SK-N-SH treated with all-trans-retinoic acid at 6 μM for 48 hours (cell line): ENCODE measurements around the gene STRADB.

Experiments used
- GLIS3 ChIP-seq: fragments of 250-450 bp; sonication (Bioruptor Pico); IDR thresholded peaks from 2 replicates; pipeline ENCODE4 v1.5.0; 2020; ENCODE audit warnings: mild to moderate bottlenecking, moderate library complexity
- PPARA ChIP-seq: fragments of 250-450 bp; sonication (Bioruptor Pico); IDR thresholded peaks from 2 replicates; pipeline ENCODE4 v1.5.0; 2020; ENCODE audit warnings: mild to moderate bottlenecking, borderline replicate concordance
- RARB ChIP-seq: fragments of 250-450 bp; sonication (Bioruptor Pico); IDR thresholded peaks from 2 replicates; pipeline ENCODE4 v1.8.0; 2021; ENCODE audit warnings: mild to moderate bottlenecking, moderate library complexity
- TF ChIP-seq, protein P1 (sequence below): fragments of 250-450 bp; sonication (Bioruptor Pico); IDR thresholded peaks from 2 replicates; pipeline ENCODE4 v1.8.0; 2020; ENCODE audit warnings: mild to moderate bottlenecking, moderate library complexity, borderline replicate concordance

DNA sequence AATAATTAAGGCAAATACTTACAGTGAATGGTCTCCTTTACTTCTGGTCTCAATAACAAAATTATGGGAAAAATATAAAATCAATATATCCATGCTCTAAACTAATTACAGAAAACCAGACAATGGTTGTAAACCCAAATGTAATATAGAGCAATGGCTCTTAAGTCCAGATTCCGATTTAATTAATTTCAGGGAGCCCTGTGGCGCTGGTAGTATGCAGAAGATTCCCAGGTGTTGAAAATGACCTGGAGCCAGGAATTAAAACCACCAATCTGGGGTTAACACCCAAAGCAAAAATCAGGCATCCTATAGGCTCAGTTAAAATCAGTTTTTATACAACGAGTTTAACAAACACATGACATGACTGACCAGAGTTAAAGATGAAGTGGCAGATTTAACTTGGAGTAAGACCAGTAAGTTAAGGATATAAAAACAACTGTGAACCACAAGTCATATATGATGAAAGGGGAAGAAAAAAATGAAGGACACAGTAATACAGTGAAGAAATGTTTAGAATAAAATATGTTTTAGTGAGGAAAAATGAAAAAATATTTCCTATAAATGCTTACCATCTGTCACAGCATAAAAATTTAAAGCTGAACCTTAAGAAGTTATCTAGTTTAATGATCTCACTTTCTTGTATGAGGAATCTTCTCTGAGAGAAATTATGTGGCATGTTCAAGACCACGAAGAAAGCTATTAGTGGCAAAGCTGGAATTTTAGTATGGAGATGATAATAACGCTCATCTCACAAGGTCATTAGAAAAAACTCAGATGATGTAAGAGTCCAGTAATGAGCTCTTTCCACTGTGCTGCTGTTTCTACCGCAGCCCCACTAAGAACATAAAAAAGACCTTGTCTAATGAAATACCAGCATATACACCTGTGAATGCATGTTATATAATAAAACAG is 48.6 kb upstream of the STRADB start:
- TF ChIP-seq GLIS3 (CRISPR knock-in tag) = no peak
- TF ChIP-seq, protein P1, sequence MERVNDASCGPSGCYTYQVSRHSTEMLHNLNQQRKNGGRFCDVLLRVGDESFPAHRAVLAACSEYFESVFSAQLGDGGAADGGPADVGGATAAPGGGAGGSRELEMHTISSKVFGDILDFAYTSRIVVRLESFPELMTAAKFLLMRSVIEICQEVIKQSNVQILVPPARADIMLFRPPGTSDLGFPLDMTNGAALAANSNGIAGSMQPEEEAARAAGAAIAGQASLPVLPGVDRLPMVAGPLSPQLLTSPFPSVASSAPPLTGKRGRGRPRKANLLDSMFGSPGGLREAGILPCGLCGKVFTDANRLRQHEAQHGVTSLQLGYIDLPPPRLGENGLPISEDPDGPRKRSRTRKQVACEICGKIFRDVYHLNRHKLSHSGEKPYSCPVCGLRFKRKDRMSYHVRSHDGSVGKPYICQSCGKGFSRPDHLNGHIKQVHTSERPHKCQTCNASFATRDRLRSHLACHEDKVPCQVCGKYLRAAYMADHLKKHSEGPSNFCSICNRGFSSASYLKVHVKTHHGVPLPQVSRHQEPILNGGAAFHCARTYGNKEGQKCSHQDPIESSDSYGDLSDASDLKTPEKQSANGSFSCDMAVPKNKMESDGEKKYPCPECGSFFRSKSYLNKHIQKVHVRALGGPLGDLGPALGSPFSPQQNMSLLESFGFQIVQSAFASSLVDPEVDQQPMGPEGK (CRISPR knock-in tag) = no peak
- TF ChIP-seq PPARA (CRISPR knock-in tag) = no peak
- TF ChIP-seq RARB (CRISPR knock-in tag) = no peak
